Measurements from ENCODE around the gene JMJD4.

The JMJD4 gene

GRCh38 chr1:227770812-227771211 is 35.7 kb upstream of the JMJD4 start:
- H2AK5ac ChIP-seq (ENCODE audit: low read length), result no peak overlapping the region
- no peak overlapping the region for H4K8ac ChIP-seq (ENCODE audit: low read depth, low read length)
- H3K9ac ChIP-seq (ENCODE audit: low read length), result no peak overlapping the region
- DNase-seq, result no peak
- no peak overlapping the region for H3K27ac ChIP-seq (ENCODE audit: low read depth, low read length)
- H3K27me3 ChIP-seq (ENCODE audit: insufficient read depth, low read length, poor library complexity), result no peaks in the 10 kb centered on the region
- H3K18ac ChIP-seq (ENCODE audit: low read length), result no peak overlapping the region
- no peak overlapping the region for H4K5ac ChIP-seq (ENCODE audit: low read length)
- no peak overlapping the region for H3K56ac ChIP-seq (ENCODE audit: low read length)
- H3K4me1 ChIP-seq (ENCODE audit: control insufficient read depth, low read depth, low read length), result no peaks in the 10 kb centered on the region
- H3K79me1 ChIP-seq (ENCODE audit: low read length), result peaks cover 5% of the 10 kb centered on the region
- H3K4ac ChIP-seq (ENCODE audit: low read depth, low read length), result no peak overlapping the region
- no peak overlapping the region for H3K4me2 ChIP-seq (ENCODE audit: low read length)
- peaks cover 7% of the 10 kb centered on the region for H3K36me3 ChIP-seq (ENCODE audit: control insufficient read depth, insufficient read depth, low read length)
- no peaks in the 10 kb centered on the region for H3K79me2 ChIP-seq (ENCODE audit: control insufficient read depth, insufficient read depth, low read length)
- H2BK120ac ChIP-seq (ENCODE audit: low read depth, low read length), result no peak overlapping the region
- no peak overlapping the region for H2BK5ac ChIP-seq (ENCODE audit: low read length)
- WGBS (ENCODE audit: extremely low coverage, insufficient coverage, low lambda C conversion rate), result no CpG with 5 or more reads among the region's 13 CpGs
- H3K23ac ChIP-seq (ENCODE audit: low read length), result no peak overlapping the region
- no peak overlapping the region for H2BK15ac ChIP-seq (replicated peaks; ENCODE audit: low read depth)
- H3K4me3 ChIP-seq (ENCODE audit: low read length), result no peak overlapping the region

- Histone ChIP-seq H3K27ac (ENCODE audit: low read depth, low read length) (no peak overlapping the region), H3K9ac (ENCODE audit: low read length) (no peak overlapping the region), H3K27me3 (ENCODE audit: insufficient read depth, low read length, poor library complexity) (no peaks in the 10 kb centered on the region), H3K4ac (ENCODE audit: low read depth, low read length) (no peak overlapping the region), H3K18ac (ENCODE audit: low read length) (no peak overlapping the region), H2BK120ac (ENCODE audit: low read depth, low read length) (no peak overlapping the region), H3K36me3 (ENCODE audit: control insufficient read depth, insufficient read depth, low read length) (peaks cover 7% of the 10 kb centered on the region), H3K79me2 (ENCODE audit: control insufficient read depth, insufficient read depth, low read length) (no peaks in the 10 kb centered on the region), H3K79me1 (ENCODE audit: low read length) (peaks cover 7% of the 10 kb centered on the region), H3K4me3 (ENCODE audit: low read length) (no peak overlapping the region), H4K8ac (ENCODE audit: low read depth, low read length) (no peak overlapping the region), H3K23ac (ENCODE audit: low read length) (no peak overlapping the region), H2BK5ac (ENCODE audit: low read length) (no peak overlapping the region), H3K56ac (ENCODE audit: low read length) (no peak overlapping the region), H3K4me1 (ENCODE audit: control insufficient read depth, low read depth, low read length) (no peaks in the 10 kb centered on the region), H4K5ac (ENCODE audit: low read length) (no peak overlapping the region), H2BK15ac (replicated peaks; ENCODE audit: low read depth) (no peak overlapping the region), H2AK5ac (ENCODE audit: low read length) (no peak overlapping the region), H3K4me2 (ENCODE audit: low read length) (no peak overlapping the region)
- DNase-seq, result no peak
- no CpG with 5 or more reads among the region's 15 CpGs for WGBS (ENCODE audit: extremely low coverage, insufficient coverage, low lambda C conversion rate)
Measured at GRCh38 chr1:227769936-227770494, 34.9 kb upstream of the JMJD4 start.

GRCh38 chr1:227769047-227769935 is 34.2 kb upstream of the JMJD4 start:
- no peak overlapping the region for H3K18ac ChIP-seq (ENCODE audit: low read length)
- DNase-seq, result no peak
- WGBS (ENCODE audit: extremely low coverage, insufficient coverage, low lambda C conversion rate), result no CpG with 5 or more reads among the region's 20 CpGs
- H2BK120ac ChIP-seq (ENCODE audit: low read depth, low read length), result no peak overlapping the region
- H2BK15ac ChIP-seq (replicated peaks; ENCODE audit: low read depth), result no peak overlapping the region
- no peak overlapping the region for H3K27ac ChIP-seq (ENCODE audit: low read depth, low read length)
- H3K79me2 ChIP-seq (ENCODE audit: control insufficient read depth, insufficient read depth, low read length), result no peaks in the 10 kb centered on the region
- no peak overlapping the region for H3K4me3 ChIP-seq (ENCODE audit: low read length)
- no peak overlapping the region for H3K4ac ChIP-seq (ENCODE audit: low read depth, low read length)
- H3K23ac ChIP-seq (ENCODE audit: low read length), result no peak overlapping the region
- no peak overlapping the region for H2AK5ac ChIP-seq (ENCODE audit: low read length)
- H3K27me3 ChIP-seq (ENCODE audit: insufficient read depth, low read length, poor library complexity), result no peaks in the 10 kb centered on the region
- H3K36me3 ChIP-seq (ENCODE audit: control insufficient read depth, insufficient read depth, low read length), result peaks cover 7% of the 10 kb centered on the region
- H3K56ac ChIP-seq (ENCODE audit: low read length), result no peak overlapping the region
- peaks cover 7% of the 10 kb centered on the region for H3K79me1 ChIP-seq (ENCODE audit: low read length)
- H3K4me2 ChIP-seq (ENCODE audit: low read length), result no peak overlapping the region
- no peak overlapping the region for H2BK5ac ChIP-seq (ENCODE audit: low read length)
- H3K9ac ChIP-seq (ENCODE audit: low read length), result no peak overlapping the region
- no peak overlapping the region for H4K5ac ChIP-seq (ENCODE audit: low read length)
- H3K4me1 ChIP-seq (ENCODE audit: control insufficient read depth, low read depth, low read length), result no peaks in the 10 kb centered on the region
- no peak overlapping the region for H4K8ac ChIP-seq (ENCODE audit: low read depth, low read length)

GRCh38 chr1:227768640-227769039 is 33.5 kb upstream of the JMJD4 start:
- no peak overlapping the region for H3K23ac ChIP-seq (ENCODE audit: low read length)
- no peak overlapping the region for H3K27ac ChIP-seq (ENCODE audit: low read depth, low read length)
- no peak overlapping the region for H2AK5ac ChIP-seq (ENCODE audit: low read length)
- H3K27me3 ChIP-seq (ENCODE audit: insufficient read depth, low read length, poor library complexity), result no peaks in the 10 kb centered on the region
- H3K79me1 ChIP-seq (ENCODE audit: low read length), result peaks cover 7% of the 10 kb centered on the region
- no peak overlapping the region for H2BK5ac ChIP-seq (ENCODE audit: low read length)
- no peak overlapping the region for H3K9ac ChIP-seq (ENCODE audit: low read length)
- no peak overlapping the region for H3K4ac ChIP-seq (ENCODE audit: low read depth, low read length)
- no peak for DNase-seq
- H3K4me1 ChIP-seq (ENCODE audit: control insufficient read depth, low read depth, low read length), result no peaks in the 10 kb centered on the region
- no peak overlapping the region for H3K4me3 ChIP-seq (ENCODE audit: low read length)
- H3K18ac ChIP-seq (ENCODE audit: low read length), result no peak overlapping the region
- H4K8ac ChIP-seq (ENCODE audit: low read depth, low read length), result no peak overlapping the region
- H2BK120ac ChIP-seq (ENCODE audit: low read depth, low read length), result no peak overlapping the region
- H3K4me2 ChIP-seq (ENCODE audit: low read length), result no peak overlapping the region
- peaks cover 7% of the 10 kb centered on the region for H3K36me3 ChIP-seq (ENCODE audit: control insufficient read depth, insufficient read depth, low read length)
- no CpG with 5 or more reads among the region's 6 CpGs for WGBS (ENCODE audit: extremely low coverage, insufficient coverage, low lambda C conversion rate)
- no peak overlapping the region for H2BK15ac ChIP-seq (replicated peaks; ENCODE audit: low read depth)
- H4K5ac ChIP-seq (ENCODE audit: low read length), result no peak overlapping the region
- no peak overlapping the region for H3K56ac ChIP-seq (ENCODE audit: low read length)
- H3K79me2 ChIP-seq (ENCODE audit: control insufficient read depth, insufficient read depth, low read length), result no peaks in the 10 kb centered on the region

GRCh38 chr1:227768125-227768439 is 33.0 kb upstream of the JMJD4 start:
- Histone ChIP-seq H4K8ac (ENCODE audit: low read depth, low read length) (no peak overlapping the region), H3K79me2 (ENCODE audit: control insufficient read depth, insufficient read depth, low read length) (no peaks in the 10 kb centered on the region), H3K4me1 (ENCODE audit: control insufficient read depth, low read depth, low read length) (no peaks in the 10 kb centered on the region), H3K4ac (ENCODE audit: low read depth, low read length) (no peak overlapping the region), H3K27ac (ENCODE audit: low read depth, low read length) (no peak overlapping the region), H3K79me1 (ENCODE audit: low read length) (peaks cover 8% of the 10 kb centered on the region), H3K36me3 (ENCODE audit: control insufficient read depth, insufficient read depth, low read length) (peaks cover 7% of the 10 kb centered on the region), H3K18ac (ENCODE audit: low read length) (no peak overlapping the region), H3K23ac (ENCODE audit: low read length) (no peak overlapping the region), H3K4me3 (ENCODE audit: low read length) (no peak overlapping the region), H4K5ac (ENCODE audit: low read length) (no peak overlapping the region), H2BK15ac (replicated peaks; ENCODE audit: low read depth) (no peak overlapping the region), H3K9ac (ENCODE audit: low read length) (no peak overlapping the region), H3K56ac (ENCODE audit: low read length) (no peak overlapping the region), H3K4me2 (ENCODE audit: low read length) (no peak overlapping the region), H2BK120ac (ENCODE audit: low read depth, low read length) (no peak overlapping the region), H2BK5ac (ENCODE audit: low read length) (no peak overlapping the region), H2AK5ac (ENCODE audit: low read length) (no peak overlapping the region), H3K27me3 (ENCODE audit: insufficient read depth, low read length, poor library complexity) (no peaks in the 10 kb centered on the region)
- no peak for DNase-seq
- WGBS (ENCODE audit: extremely low coverage, insufficient coverage, low lambda C conversion rate), result no CpG with 5 or more reads among the region's 7 CpGs

Measured in mesendoderm (in vitro differentiated cells).